GM12873 (cell line): ENCODE data around the gene HDAC5.

Experiments used
- TF ChIP-seq, protein P1 (sequence below): IDR thresholded peaks from 2 replicates; pipeline ENCODE4 v1.5.1; 2012; ENCODE audit warnings: low read depth, mild to moderate bottlenecking, moderate library complexity, low read length, control low read depth; ENCODE audit not compliant: insufficient read depth; ENCODE audit errors: missing control alignments

HDAC5 gene

DNA sequence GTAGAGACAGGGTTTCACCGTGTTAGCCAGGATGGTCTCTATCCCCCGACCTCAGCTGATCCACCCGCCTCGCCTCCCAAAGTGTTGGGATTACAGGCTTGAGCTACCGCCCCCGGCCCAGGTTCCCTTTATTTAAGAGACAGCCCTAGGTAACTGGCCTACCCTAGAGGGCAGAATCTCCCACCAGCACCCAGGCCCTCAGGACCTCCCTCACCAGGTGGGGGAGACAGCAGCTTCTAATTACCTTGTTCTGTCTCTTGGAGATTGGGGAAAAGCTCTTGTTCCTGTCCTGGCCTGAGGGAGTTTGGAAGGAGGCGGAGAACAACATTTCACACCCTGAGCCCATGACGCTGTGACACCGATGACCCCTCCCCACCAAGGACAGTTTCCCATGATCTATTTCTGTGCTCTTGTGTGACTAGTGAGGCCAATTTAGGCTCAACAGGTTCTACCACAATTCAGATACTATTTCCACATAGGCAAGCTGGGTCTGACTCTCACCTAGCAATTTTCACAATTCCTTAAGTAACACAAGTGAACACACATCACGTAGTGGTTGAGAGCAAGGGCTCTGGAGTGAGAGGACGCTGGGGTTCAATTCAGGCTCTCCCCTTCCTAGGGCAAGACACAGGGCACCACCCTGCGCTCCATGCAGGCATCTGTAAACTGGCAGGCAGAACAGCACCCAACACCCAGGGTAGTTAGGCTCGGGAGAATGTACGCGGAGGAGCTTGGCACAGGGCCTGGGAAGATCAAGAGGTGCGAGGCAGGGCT, 20.4 kb downstream of the HDAC5 start:
- TF ChIP-seq, protein P1, sequence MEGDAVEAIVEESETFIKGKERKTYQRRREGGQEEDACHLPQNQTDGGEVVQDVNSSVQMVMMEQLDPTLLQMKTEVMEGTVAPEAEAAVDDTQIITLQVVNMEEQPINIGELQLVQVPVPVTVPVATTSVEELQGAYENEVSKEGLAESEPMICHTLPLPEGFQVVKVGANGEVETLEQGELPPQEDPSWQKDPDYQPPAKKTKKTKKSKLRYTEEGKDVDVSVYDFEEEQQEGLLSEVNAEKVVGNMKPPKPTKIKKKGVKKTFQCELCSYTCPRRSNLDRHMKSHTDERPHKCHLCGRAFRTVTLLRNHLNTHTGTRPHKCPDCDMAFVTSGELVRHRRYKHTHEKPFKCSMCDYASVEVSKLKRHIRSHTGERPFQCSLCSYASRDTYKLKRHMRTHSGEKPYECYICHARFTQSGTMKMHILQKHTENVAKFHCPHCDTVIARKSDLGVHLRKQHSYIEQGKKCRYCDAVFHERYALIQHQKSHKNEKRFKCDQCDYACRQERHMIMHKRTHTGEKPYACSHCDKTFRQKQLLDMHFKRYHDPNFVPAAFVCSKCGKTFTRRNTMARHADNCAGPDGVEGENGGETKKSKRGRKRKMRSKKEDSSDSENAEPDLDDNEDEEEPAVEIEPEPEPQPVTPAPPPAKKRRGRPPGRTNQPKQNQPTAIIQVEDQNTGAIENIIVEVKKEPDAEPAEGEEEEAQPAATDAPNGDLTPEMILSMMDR, result no peak

DNA sequence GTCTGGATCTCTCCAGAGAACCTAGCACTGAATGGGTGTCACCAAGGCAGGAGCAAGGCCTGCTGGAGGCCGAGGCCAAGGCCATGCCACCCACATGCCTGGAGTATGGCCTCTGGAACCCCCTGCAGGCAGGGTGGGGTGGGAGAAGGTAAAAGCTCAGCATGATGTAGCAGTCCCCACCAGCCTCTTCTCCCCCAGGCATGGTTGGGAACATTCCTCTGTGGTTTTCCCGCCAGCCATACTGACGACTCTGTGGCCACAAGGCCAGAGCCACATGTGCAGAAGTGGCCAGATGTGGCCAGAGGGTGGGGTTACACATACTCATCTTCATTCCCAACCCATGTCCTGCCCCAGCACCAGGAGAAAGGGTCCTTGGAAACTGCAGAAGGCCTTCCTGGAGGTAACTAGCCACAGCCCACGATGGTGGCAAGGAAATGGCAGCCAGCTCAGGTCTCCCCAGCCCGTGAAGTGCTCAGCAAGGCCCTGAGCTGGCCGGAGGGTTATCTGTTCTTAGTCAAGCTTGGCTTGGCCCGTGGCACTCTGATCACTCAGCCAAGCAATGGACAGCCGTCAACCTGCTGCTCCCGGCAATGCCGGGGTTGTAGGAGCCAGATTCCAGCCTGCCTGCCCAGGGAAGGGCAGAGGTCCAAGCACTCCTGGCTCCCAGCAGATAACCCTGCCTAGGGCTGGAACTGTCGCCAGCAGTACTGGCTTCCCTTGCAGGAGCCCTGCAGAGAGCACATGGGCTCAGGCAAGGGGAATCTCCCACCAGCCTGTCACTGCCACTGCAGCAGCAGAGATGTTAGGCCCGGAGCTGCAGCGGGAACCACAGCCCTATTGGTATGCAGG, 26.1 kb downstream of the HDAC5 start:
- TF ChIP-seq, protein P1, result no peak

DNA sequence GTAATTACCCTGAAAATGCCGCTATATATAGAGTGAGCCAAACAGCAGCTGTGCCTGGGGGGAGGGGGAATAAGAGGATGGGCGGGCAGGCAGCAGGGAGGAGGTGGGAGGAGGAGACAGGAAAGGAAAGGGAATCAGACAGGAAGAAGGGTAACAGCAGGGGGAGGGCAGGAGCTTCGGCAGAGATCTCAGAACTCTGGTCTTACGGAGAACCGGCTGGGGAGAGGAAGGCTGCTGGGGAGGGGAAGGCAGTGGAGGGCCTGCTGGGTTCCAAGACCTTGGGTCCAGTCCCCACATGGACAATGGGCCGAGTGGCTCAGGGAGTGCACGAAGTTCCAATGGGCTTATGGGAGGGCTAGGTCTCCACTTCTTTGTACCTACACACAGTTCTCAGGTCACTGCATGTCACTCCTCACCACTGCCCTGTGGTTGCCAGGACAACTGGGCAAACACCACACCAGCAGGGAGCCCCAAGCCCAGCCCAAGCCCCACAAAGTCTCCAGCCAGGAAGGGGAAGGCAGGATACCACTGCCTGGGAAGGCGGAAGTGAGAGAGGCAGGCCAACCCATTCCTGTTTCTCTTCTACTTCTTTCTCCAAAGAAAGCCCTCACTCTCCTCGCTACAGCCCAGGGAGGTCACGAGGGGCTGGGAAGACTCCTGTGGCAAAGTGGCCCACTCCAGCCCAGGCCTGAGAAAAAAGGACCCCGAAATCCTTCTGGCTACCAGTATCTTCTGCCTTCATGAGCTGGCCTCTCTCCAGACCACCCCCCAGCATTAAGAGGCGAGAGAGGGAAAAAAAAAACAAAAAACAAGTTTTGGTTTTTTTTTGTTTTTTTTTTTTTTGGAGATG, 27.6 kb downstream of the HDAC5 start:
- TF ChIP-seq, protein P1, result no peak

DNA sequence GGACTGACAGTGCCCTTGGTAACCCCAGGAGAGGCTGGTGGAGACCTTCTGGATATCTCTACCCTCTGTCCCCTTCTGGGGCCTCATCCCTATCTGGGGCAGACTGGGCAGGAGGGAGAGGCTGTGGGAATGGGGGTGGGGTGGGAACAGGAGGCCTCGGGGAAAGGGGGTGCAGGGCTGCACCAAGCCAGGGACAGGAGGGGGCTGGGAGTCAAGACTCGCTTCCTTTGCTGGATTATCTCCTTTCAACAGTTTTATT, 28.1 kb downstream of the HDAC5 start:
- TF ChIP-seq, protein P1, result no peak

DNA sequence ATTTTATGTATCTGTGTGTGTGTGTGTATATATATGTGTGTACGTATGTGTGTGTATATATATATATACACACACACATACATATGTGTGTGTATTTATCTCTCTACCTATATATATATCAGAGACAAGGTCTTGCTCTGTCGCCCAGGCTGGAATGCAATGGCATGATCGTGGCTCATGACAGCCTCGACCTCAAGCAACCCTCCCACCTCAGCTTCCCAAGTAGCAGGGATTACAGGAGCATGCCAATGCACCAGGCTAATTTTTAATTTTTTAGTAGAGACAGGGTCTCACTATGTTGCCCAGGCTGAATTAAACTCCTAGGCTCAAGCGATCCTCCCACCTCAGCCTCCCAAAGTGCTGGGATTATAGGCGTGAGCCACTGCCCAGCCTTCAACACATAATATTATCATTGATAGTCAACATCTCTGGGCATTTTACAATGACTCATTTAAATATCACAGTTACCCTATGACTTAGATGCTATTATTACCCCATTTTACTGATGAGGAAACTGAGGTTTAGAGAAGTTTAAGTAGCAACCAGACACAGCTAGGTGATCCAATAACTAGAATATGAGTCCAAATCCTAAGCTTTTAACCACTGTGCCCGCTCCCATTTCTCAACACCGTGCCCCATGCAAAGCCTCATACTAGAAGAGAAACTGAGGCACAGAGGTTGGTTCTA, 28.6 kb downstream of the HDAC5 start:
- TF ChIP-seq, protein P1, result no peak

DNA sequence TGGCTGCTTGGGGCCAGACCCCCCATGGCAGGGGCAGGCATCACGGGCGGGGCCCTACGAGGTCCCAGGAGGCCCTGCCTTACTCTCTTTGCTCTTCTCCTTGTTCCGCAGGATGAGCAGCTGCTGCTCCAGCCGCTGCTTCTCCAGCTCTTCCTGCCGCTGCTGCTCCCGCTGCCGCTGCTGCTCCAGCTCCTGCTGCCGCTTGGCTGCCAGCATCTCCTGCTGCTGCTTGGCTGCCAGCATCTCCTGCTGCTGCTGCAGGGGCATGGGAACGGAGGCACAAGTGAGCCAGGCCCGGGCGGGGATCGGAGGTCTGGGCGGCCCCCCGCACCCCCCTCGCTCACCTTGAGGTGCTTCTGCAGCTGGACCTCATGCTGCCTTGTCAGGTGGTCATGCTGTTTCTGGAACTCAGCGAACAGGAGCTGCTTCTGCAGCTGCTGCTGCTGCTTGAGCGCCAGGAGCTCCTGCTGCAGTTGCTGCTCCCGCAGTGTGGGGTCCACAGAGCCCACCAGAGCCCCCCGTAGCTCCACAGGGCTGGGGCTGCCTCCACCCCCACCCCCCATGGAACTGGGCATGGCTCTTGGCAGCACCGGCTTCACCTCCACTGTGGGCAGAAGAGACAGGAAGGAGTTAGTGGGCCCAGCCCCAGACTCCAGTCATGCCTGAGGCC, 30.1 kb downstream of the HDAC5 start:
- TF ChIP-seq, protein P1, result no peak
